HG02840 (cell line): Measurements from ENCODE around the gene CYP24A1.

Source experiments
- ATAC-seq: cut with Tn5 transposase; IDR thresholded peaks from one replicate; pipeline ENCODE4 v1.9.1; 2021; ENCODE audit warnings: mild to moderate bottlenecking, moderate library complexity, moderate number of reproducible peaks; ENCODE audit not compliant: unreplicated experiment, low FRiP score

The CYP24A1 gene

DNA sequence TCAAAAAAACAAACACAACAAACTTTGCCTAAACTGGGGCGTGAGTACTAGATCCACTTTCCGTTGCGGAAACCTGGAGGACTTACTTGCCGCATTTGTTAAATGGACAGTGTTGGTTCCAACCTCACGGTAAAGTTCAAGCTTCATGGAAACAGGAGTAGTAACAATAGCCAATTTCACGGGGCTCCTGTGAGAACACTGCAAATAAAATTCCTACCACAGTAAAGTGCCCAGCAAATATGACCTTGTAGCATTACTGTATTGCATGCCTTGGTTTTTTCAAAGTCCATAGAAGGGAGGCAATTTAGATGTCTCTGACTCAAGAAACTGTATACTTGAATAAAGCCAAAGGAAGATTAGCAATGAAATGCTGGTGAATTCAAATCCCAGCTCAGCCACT, 3.6 kb upstream of the CYP24A1 start:
- no peak for ATAC-seq

GRCh38 chr20:54176610-54177009, 2.8 kb upstream of the CYP24A1 start:
- ATAC-seq, result no peak

DNA sequence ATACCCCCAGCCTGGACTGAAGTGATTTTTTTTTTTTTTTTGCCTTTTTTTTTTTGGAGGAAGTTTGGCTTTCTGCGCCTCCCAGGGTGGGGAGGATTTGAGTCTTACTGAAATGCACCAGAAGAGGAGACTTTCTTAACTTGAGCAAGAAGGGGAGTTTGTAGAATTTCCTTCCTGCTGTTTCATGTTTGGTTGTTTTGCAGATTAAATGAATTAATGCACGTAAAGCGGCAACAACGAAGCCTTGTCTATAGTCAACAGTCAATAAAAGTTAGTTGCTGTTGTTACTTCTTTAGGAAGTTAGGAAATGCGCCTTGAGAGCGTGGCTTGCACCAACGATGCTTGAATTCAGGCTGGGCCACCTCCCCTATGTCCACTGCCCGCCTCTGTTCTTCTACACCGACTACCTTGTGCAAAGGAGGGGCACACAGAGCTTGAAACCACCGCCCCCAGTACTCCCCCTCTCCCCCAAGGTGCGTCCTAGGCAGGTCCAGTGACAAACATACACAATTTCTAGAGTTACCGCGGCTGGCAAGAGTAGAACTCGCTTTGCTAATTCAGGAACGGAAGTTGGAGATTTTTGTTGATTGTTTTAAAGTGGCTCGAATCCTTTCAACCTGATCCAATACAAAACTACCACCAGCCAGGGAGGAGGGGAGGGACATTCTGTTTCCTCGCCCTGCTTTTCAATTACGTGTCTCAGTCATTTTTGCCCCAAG, 830 bp upstream of the CYP24A1 start:
- no peak for ATAC-seq

DNA sequence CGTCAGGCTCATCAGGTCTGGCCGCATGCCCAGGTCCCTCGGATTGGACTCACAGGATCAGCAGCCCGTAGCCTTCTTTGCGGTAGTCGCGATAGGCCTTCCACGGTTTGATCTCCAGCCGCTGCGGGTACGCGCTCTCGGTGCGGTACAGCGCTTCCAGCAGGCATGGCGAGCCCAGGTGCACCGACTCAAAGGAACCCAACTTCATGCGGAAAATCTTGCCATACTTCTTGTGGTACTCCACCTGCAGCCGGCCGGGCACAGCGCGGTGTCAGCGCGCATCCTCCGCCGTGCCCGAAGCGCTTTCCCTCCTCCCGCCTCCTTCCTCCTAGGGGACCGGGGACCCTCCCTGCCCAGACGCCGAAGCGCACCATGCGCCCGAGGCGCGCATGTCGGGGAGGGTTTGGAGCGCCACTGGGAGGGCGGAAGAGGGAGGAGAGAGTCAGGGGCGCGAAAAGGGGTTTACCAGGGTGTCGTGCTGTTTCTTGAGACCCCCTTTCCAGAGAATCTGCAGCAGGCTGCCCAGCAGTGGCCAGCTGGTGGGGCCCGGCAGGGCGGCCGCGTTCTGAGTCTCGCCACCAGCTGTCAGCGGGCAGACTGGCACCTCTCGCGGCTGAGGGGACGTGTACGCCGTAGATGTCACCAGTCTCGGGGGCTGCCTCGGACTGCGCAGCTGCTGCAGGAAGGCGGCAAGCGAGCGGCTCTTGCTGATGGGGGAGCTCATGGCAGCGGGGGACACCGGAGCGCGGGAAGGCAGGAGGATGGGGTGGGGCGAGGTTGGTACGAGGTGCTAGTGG, 732 bp downstream of the CYP24A1 start:
- ATAC-seq, result no peak

DNA sequence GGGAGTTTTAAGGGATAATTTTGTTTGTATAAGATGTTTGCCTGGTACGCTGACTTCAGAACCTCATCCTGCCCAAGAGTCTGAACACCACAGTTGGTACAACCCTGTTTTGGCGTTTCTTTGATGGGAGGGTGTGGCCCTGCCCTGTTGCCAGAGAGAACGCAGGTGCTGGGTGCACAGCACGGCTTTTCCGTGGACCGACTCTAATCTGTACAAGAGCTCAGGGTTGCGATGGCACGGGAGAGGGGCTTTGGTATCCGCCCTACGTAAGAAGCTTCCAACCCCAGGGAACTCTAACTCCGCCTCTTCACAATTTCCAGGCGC, 1.3 kb downstream of the CYP24A1 start:
- ATAC-seq, result no peak

DNA sequence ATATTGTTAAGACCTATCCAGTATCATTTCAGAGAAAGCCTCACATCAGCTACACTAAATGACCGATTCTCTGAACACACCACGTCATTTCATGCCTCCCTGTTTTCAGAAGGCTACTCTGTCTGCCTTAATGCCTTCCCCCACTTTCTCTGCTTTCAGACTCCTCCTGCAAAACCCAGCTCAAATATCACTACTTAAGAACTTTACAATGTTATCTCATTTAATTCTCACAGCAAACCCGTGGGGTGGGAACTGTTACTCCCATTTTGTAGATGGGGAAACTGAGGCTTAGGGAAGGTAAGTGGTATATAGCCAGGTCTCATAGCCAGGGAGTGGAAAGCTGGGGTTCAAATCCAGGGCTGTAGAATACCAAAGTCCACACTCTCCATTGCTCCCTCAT, 2.8 kb downstream of the CYP24A1 start:
- ATAC-seq, result no peak

GRCh38 chr20:54170026-54170471, 3.7 kb downstream of the CYP24A1 start:
- ATAC-seq, result no peak

GRCh38 chr20:54168961-54169862, 4.6 kb downstream of the CYP24A1 start:
- ATAC-seq, result no peak

- no peak for ATAC-seq
Measured at GRCh38 chr20:54167909-54168872, 5.6 kb downstream of the CYP24A1 start.

DNA sequence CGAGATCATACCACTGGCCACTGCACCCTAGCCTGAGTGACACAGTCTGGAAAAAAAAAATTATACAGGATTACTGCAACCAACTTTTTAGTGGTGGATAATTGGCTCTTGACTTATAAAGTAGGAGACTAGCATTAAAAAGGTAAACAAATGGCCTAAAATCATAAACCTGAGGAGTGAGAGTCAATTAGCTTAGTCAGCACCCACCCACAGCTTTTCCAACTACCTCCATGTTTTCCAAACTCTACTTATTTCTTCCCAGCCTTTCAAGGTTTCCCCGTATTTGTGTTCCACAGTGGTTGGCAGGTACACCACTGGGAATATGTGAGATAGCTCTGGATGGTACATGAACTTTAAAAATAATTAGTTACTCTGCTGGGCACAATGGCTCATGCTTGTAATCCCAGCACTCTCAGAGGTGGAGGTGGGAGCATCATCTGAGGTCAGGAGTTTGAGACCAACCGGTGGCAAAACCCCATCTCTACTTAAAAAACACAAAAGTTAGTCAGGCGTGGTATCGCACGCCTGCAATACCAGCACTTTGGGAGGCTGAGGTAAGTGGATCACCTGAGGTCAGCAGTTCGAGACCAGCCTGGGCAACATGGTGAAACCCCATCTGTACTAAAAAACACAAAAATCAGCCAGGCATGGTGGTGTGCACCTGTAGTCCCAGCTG, 6.7 kb downstream of the CYP24A1 start:
- no peak for ATAC-seq

DNA sequence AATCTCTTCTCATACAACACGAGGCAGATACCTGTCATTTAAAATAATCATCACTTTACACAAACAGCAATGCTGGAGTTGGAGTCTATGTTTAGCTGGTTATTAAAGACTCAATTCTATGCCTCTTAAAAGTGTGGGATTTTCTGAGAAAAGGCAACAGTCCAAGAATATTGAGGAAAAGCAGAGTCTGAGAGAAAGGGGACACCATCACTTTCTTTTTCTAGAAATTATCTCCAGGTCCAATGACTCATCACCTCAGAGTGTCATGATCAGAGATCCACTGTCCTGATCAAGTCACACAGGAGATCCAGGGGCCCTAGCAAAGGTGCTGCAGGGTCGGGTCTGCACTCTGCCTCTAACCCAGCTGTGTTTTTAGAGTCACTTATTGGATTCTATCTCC, 8.0 kb downstream of the CYP24A1 start:
- ATAC-seq, result no peak

- ATAC-seq, result no peak
Measured at GRCh38 chr20:54165014-54165413, 8.8 kb downstream of the CYP24A1 start.

GRCh38 chr20:54163402-54163801, 10.4 kb downstream of the CYP24A1 start:
- ATAC-seq, result no peak

DNA sequence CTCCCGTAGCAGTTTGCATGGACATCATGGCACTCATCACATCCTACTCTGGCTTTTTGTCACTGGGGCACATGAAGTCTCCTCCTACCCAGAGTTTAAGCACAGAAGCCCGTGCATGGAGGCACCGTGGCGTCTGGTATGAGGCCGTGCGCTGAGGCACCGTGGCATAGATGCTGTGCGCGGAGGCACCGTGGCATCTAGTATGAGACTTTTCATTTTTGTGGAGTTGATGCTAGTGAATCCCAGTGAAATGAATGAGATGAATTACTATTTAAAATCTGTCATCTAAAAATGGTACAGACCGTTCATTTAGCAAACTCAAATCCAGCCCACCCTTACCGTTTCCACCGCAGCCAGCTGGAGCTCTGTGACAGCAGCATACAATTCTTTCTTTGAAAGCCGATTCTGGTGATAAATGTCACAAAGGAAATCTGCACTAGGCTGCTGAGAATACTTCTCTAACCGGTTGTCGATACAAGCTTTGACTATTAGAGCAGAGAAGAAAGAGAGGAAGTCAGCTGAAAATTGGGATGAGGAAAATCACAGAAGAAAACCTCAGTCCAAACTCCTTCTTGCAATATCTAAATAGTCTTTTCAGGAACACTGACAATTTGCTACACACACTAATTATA, 11.3 kb downstream of the CYP24A1 start:
- ATAC-seq, result no peak

GRCh38 chr20:54161821-54162149, 12.0 kb downstream of the CYP24A1 start:
- no peak for ATAC-seq

GRCh38 chr20:54161008-54161820, 12.6 kb downstream of the CYP24A1 start:
- ATAC-seq, result no peak

- ATAC-seq, result no peak
Measured at GRCh38 chr20:54160065-54161007, 13.4 kb downstream of the CYP24A1 start.
